ENCODE data around the gene GAR1. TPM values are rescaled to one million over a fixed set of nuclear protein-coding genes. Genes with fewer than 3 reads are reported as not detected.

Gene GAR1
- total RNA-seq, 2 donors from 2014 or later: 4.9 to 8.7 TPM

GRCh38 chr4:109810552-109811387 is 4.8 kb upstream of the GAR1 start:
- Histone ChIP-seq H3K4me1 (ENCODE audit: control insufficient read depth in 1 of 2, low read depth in 2 of 2) (peaks cover 0 to 8% of the 10 kb centered on the region in 2 donors), H3K9me3 (no peaks in the 10 kb centered on the region), H3K36me3 (no peaks in the 10 kb centered on the region), H3K27me3 (replicated peaks; ENCODE audit: insufficient read depth) (no peaks in the 10 kb centered on the region), H3K4me3 (no peak overlapping the region), H3K27ac (no peak overlapping the region)
- no peak for ATAC-seq (ENCODE audit: insufficient number of reproducible peaks, low FRiP score, low read depth)
- no peak for DNase-seq (ENCODE audit: low spot score)
- no peak for TF ChIP-seq CTCF (IDR thresholded peaks at IDR 0.05)

GRCh38 chr4:109811707-109812106 is 3.9 kb upstream of the GAR1 start:
- TF ChIP-seq CTCF (IDR thresholded peaks at IDR 0.05): no peak
- H3K27me3 ChIP-seq (replicated peaks; ENCODE audit: insufficient read depth): no peaks in the 10 kb centered on the region
- no peaks in the 10 kb centered on the region for H3K36me3 ChIP-seq
- no peak overlapping the region for H3K4me3 ChIP-seq
- H3K9me3 ChIP-seq: no peaks in the 10 kb centered on the region
- no peak overlapping the region for H3K27ac ChIP-seq
- H3K4me1 ChIP-seq (ENCODE audit: control insufficient read depth in 1 of 2, low read depth in 2 of 2): peaks cover 6 to 16% of the 10 kb centered on the region in 2 donors
- ATAC-seq (ENCODE audit: insufficient number of reproducible peaks, low FRiP score, low read depth) (no peak), DNase-seq (ENCODE audit: low spot score) (no peak)

- Histone ChIP-seq H3K4me3 (peak overlapping the region; percentile 94), H3K27me3 (replicated peaks; ENCODE audit: insufficient read depth) (no peaks in the 10 kb centered on the region), H3K27ac (peak overlapping the region; percentile 84 to 85), H3K4me1 (ENCODE audit: control insufficient read depth in 1 of 2, low read depth in 2 of 2) (peaks cover 11 to 18% of the 10 kb centered on the region in 2 donors), H3K9me3 (no peaks in the 10 kb centered on the region), H3K36me3 (no peaks in the 10 kb centered on the region)
- DNase-seq (ENCODE audit: low spot score) (no peak), ATAC-seq (ENCODE audit: insufficient number of reproducible peaks, low FRiP score, low read depth) (no peak)
- TF ChIP-seq CTCF (IDR thresholded peaks at IDR 0.05): no peak
These were observed 500 bp downstream of the GAR1 start for GRCh38 chr4:109816082-109816442.

- H3K4me3 ChIP-seq: peak overlapping the region; percentile 94
- H3K27ac ChIP-seq: no peak overlapping the region
These were observed 1.3 kb downstream of the GAR1 start for GRCh38 chr4:109816894-109817293.

GRCh38 chr4:109818268-109818667 is 2.7 kb downstream of the GAR1 start:
- peaks cover 11 to 18% of the 10 kb centered on the region in 2 donors for H3K4me1 ChIP-seq (ENCODE audit: control insufficient read depth in 1 of 2, low read depth in 2 of 2)
- H3K27me3 ChIP-seq (replicated peaks; ENCODE audit: insufficient read depth): no peaks in the 10 kb centered on the region

More at GRCh38 chr4:109816894-109817293, 1.3 kb downstream of the GAR1 start:
- peaks cover 11 to 18% of the 10 kb centered on the region in 2 donors for H3K4me1 ChIP-seq (ENCODE audit: control insufficient read depth in 1 of 2, low read depth in 2 of 2)
- no peaks in the 10 kb centered on the region for H3K36me3 ChIP-seq
- no peak for ATAC-seq (ENCODE audit: insufficient number of reproducible peaks, low FRiP score, low read depth)
- no peak for DNase-seq (ENCODE audit: low spot score)
- H3K9me3 ChIP-seq: no peaks in the 10 kb centered on the region
- TF ChIP-seq CTCF (IDR thresholded peaks at IDR 0.05): no peak
- no peaks in the 10 kb centered on the region for H3K27me3 ChIP-seq (replicated peaks; ENCODE audit: insufficient read depth)

More at GRCh38 chr4:109818268-109818667, 2.7 kb downstream of the GAR1 start:
- ATAC-seq (ENCODE audit: insufficient number of reproducible peaks, low FRiP score, low read depth): no peak
- no peak for DNase-seq (ENCODE audit: low spot score)
- Histone ChIP-seq H3K36me3 (no peaks in the 10 kb centered on the region), H3K4me3 (no peak overlapping the region), H3K9me3 (no peaks in the 10 kb centered on the region), H3K27ac (no peak overlapping the region)
- no peak for TF ChIP-seq CTCF (IDR thresholded peaks at IDR 0.05)

Data from thoracic aorta (tissue), 2 donors.